Fibroblast of lung (primary cell): ENCODE measurements around the gene NAA30.

Experiments used
- EZH2 ChIP-seq: IDR thresholded peaks from 2 replicates; pipeline ENCODE4 v1.5.1; 2012; ENCODE audit warnings: low read length, control low read depth, mild to moderate bottlenecking; ENCODE audit errors: missing control alignments
- TF ChIP-seq, protein P1 (sequence below), 2 donors: IDR thresholded peaks in 1 of 2; conservative IDR thresholded peaks in 1 of 2; 1 replicate in 1 of 2; 2 replicates in 1 of 2; pipeline ENCODE4 v1.5.1; 2011 to 2012; ENCODE audit warnings: low read length in 2 of 2, control low read depth in 1 of 2, inconsistent platforms in 1 of 2, low read depth in 1 of 2, mild to moderate bottlenecking in 1 of 2

DNA sequence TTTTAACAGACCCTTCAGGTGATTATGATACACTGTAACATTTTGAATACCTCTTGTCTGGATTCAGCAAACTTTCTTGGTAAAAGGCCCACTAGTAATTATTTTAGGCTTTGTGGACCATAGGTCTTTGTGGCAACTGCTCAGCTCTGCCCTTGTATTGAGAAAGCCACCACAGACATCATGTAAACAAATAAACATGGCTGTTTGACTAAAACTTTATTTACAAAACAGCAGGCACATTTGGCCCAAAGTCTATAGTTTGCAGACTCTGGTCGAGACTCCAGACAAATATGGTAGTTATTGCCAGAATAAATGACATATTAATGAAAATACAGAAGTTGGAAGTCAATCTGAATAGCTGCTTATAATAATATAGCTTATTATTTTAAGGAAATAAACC is 18.2 kb downstream of the NAA30 start:
- TF ChIP-seq EZH2 = no peak
- TF ChIP-seq, protein P1, sequence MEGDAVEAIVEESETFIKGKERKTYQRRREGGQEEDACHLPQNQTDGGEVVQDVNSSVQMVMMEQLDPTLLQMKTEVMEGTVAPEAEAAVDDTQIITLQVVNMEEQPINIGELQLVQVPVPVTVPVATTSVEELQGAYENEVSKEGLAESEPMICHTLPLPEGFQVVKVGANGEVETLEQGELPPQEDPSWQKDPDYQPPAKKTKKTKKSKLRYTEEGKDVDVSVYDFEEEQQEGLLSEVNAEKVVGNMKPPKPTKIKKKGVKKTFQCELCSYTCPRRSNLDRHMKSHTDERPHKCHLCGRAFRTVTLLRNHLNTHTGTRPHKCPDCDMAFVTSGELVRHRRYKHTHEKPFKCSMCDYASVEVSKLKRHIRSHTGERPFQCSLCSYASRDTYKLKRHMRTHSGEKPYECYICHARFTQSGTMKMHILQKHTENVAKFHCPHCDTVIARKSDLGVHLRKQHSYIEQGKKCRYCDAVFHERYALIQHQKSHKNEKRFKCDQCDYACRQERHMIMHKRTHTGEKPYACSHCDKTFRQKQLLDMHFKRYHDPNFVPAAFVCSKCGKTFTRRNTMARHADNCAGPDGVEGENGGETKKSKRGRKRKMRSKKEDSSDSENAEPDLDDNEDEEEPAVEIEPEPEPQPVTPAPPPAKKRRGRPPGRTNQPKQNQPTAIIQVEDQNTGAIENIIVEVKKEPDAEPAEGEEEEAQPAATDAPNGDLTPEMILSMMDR (conservative IDR thresholded peaks at IDR 0.05 in 1 of 2, IDR thresholded peaks at IDR 0.05 in 1 of 2; ENCODE audit: low read depth in 1 of 2, low read length in 2 of 2) = no peak
